Inflammatory macrophage treated with lipopolysaccharide for 1 hour (primary cell): ENCODE results near the gene MYO1F.
A peak's percentile ranks its signal among the peaks of the same experiment; 100 is the strongest.

Experiments used
- DNase-seq, 2 donors: peaks; one replicate each; pipeline ENCODE4 v3.0.0-alpha.2; 2020 to 2022

Gene MYO1F

DNA sequence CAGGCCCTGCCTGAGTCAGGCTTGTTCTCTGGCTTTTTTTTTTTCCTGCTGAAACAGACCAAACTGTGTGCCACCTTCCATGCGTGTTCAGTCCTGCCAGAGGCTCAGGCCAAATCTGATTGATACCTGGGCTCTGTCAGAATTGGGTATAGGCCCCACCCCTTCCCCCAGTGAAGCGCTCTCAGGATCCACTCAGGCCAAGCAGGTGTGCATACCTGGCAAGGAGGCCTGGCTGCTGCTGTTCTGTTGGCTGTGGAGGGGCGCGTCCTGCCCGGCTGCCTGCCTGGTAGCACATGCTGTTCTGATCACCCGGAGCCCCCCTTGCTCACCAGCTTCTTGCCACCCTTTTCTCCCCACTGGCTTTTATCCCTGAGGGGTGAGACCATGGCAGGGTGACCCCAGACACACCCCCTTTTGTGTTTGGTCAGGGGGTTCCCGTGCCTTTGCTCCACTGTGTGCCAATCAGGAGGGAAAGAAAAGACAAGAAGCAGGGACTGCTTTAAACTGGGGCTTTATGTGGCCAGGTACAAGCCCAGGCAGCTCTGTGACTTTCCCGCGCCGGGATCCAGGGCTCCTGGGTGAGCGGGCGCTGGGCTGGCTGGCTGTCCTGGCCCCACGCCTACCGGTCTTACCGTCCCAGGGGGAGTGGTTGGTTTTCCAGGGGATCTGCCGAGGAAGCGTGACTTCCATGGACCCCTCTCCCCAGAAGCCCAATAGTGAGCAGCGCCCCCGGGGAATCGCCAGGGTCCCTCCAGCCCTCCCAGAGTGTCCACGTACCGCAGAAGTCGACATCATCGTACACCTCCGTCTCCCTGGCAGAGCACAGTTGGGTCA is 87.5 kb downstream of the MYO1F start:
- DNase-seq = no peak

DNA sequence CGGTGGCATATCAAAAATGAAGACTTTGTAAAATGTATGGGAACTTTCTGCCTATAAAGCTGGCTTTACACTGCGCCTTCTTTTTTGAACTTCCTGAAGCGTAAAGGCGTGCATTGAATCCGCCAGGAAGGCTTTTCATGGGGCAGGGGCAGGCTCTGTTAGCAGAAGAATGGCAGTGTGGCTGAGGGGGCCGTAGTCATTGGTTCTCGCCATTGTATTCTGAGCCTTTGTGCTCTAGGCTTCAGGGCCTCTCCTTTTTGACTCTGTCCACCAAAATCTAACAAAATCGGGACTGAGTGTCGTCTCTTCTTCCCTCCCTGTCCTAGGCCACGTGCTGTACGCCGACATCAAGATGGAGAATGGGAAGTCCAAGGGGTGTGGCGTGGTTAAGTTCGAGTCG is 88.9 kb downstream of the MYO1F start:
- peak; percentile 13 to 23 for DNase-seq

DNA sequence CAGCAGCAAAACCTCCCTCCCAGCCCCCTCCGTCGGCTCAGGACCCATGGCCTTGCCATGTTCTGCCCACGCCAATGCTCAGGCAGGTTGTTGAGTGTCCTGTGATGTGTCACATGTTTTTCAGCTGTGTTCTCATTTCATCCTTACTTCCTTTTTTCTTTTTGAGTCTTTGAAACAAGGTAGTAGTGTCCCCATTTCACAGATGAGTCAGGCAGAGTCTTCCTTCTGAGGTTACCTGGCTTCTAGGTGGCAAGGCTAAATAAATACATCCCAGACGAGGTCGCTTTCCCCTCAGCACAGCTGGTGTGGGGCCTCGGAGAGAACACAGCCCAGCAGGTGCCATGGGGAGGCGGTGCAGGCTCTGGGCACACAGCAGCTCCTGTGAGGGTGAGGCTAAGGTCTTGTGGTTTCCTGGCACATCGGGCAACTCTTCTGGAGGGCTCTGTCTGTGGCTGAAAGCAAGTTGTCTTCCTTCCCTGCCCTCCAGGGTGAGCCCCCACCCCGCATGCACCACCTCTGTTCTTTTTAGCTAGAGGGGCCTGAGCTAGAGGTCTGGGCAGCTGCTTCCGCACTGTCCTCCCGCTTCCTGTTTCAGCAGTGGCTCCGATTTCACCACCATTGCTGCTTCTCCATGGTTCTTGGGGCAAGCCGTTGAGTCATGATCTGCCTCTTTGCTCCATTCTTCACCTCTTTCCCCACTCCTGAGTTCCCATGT is 89.9 kb downstream of the MYO1F start:
- peak; percentile 88 to 94 for DNase-seq

DNA sequence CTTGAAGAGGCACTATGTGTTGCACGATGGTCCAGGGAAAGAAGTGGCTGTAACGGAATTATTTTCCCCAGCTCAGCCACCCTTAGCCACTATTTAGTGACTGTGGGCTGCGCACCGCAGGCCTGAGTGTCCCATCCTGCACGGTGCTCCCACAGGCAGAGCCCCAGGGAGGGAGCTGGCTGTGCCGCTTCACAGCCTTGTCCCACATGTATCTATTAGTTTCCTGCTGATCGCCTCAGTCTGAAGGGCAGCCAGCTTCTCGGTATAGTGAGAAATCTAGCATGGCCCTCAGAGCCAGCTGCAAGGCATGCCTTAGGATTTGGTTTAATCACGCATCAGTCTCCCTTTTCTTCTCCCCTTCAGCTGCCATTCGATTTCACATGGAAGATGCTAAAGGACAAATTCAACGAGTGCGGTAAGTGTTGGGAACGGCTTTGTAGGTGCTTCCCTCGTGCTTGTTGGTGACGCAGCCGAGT is 90.5 kb downstream of the MYO1F start:
- DNase-seq = no peak

DNA sequence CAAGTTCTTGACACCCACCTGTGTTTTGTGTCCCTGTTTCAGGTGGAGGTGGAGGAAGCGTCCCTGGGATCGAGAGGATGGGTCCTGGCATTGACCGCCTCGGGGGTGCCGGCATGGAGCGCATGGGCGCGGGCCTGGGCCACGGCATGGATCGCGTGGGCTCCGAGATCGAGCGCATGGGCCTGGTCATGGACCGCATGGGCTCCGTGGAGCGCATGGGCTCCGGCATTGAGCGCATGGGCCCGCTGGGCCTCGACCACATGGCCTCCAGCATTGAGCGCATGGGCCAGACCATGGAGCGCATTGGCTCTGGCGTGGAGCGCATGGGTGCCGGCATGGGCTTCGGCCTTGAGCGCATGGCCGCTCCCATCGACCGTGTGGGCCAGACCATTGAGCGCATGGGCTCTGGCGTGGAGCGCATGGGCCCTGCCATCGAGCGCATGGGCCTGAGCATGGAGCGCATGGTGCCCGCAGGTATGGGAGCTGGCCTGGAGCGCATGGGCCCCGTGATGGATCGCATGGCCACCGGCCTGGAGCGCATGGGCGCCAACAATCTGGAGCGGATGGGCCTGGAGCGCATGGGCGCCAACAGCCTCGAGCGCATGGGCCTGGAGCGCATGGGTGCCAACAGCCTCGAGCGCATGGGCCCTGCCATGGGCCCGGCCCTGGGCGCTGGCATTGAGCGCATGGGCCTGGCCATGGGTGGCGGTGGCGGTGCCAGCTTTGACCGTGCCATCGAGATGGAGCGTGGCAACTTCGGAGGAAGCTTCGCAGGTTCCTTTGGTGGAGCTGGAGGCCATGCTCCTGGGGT is 91.5 kb downstream of the MYO1F start:
- DNase-seq = no peak

DNA sequence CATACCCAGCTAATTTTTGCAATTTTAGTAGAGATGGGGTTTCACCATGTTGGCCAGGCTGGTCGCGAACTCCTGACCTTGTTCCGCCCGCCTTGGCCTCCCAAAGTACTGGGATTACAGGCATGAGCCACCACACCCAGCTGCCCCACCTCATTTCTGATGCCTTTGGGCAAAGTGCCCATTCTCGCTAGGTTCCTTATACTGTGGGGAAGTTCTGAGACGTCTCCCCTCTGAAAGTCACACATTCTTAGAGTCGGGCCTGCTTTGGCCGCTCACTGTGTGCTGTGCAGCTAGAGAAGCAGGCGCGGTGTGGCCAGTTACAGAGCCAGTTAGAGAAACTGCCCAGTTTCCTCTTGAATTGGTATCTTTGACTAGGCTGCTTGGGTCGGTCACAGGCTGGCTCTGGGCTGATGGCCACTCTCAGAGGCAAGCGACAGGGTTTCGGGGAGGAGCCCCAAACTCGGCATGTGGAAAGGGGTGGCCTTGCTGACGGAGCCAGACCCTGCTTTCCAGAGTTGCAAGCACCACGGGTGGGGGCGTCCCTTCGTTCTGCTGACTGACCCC is 92.8 kb downstream of the MYO1F start:
- peak; percentile 85 to 87 for DNase-seq

DNA sequence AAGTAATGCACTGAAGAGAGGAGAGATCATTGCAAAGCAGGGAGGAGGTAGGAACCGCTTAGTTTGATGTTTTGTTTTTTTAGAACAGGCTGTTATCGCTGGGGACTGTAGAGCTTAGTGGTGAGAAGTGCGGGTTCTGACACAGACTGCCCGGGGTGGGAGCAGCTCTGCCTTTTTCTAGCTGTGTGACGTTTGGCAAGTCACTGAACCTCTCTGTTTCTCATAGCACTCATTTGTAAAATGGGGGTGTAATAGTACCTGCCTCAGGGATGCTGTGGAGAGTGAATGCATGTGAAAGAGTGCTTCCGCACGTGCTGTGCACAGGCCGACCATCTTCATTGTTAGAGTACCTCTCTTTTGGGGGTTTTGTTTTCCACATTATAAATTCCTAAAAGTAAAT is 94.1 kb downstream of the MYO1F start:
- no peak for DNase-seq

DNA sequence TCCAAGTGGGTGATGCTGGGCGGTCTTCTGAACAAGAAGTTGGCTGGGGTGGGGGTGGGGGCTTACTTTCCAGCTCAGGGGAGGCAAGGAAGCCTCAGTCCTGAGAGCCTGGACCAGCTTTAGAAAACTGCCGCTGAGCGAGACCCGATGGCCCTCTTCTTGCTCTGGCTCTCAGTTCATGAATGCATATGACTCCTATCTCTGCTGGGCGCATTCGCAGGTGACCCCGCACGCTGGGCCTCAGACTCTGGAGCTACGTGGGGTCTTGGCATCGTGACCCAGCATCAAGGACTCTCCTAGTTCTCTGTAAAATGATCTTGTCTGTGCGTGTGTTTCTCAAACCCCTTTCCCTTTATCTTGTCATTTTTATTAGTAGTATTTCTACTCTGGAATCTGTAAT is 94.5 kb downstream of the MYO1F start:
- no peak for DNase-seq

DNA sequence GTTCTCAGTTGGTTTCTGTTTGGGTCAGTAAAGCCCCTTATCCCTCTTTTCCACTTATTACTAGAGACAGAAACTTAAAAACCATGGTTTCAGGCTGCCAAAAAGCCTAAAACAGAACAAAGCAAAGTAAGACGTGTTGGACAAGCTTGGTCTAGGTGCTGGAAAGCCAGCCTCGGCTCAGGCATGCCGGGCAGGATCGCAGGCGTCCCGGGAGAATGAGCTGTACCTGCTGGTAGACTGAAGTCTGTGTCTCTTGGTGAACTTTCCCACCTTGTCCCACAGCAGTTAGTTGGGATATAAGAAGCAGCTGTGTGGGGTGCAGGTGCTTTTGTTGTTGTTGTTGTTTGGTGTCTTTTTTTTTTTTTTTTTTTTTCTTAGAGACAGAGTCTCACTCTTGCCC is 95.6 kb downstream of the MYO1F start:
- no peak for DNase-seq

DNA sequence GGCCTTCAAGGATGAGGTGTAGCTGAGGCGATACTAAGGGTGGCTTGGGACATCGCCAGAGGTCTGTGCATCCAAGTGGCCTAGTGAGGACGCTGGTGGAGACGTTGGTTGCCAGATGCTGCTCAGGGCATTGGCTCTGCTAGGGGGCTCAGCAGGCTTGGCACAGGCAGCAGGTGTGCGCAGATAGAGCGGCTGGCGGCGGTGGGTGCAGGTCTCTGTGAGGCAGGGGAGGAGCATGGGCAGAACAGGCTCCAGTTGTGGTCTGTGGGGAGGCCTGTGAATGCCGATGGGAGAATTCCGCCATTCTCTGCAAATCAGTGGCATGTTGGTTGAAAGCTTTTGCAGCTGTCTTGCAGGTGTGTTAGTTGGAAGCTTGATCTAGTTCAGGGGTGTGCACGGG is 96.0 kb downstream of the MYO1F start:
- no peak for DNase-seq

DNA sequence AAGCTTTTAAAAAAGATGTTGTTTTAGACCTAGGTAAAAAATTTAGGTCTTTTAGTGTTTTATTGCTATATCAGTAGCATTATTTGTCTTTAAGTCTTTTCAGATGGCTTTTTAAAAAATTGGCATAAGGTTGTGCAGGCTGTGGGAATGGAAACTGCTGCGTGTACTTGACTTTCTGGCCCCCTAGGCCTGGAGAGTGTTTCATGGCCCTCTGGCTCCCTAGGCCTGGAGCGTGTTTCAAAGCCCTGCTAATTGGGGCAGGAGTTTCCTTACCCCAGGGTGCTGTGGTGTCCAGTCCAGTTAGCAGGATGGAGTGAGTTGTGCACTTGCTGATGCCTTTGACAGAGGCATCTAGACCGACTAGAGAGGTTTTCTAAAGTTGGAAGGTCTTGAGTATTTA is 98.6 kb downstream of the MYO1F start:
- DNase-seq = no peak

DNA sequence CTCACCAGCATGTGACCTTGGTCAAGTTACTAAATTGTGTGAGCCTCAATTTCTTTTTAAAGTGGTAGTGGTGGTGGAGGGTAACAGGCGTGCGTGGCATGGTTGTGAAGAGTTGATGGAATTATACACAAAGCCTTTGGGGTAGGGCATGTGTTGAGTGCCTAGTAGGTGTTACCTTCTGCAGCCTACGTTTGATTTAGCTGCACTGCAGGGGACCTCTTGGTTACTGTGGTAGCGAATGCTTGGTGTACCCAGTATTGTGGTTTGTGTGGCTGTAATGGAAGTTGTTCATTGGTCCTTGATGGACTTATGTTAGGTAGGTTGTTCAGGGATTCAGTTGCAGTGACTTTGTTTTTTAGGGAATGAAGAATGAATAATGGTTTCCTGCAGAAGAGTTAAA is 99.4 kb downstream of the MYO1F start:
- no peak for DNase-seq

DNA sequence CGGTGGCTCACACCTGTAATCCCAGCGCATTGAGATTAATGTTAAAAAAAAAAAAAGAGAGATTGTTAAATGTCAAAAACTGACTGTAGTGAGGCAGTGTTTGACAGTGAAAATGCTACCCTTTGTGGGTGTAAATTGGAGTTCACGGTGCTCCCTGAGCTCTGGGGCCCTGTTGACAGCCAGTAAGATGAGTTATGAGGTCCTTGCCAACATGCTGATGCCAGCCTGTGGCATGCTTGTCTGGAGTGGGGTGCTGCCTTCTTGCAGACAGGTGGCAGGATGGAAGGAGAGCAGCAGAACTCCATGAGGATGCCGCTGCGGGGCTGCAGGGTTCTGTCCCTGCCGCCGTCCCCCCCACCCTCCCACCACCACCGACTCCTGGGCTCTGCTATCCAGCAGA is 100.7 kb downstream of the MYO1F start:
- DNase-seq = no peak

DNA sequence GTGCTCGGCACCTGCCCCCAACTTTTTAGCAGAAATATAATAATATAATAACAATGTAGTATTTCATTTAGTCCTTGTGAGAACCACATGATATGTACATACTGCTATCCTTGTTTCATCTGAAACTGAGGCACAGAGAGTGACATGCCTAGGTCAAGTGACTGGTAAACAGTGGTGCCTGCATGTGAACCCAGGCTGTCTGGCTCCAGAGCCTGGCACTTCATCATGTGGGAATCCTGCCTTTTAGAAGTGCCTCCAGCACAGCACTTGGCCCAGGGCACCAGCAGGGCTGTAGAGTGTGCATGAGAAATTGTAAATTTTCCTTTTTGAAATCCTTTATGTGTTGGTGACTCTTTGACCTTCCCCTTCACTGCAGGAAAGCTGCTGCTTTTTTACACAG is 102.2 kb downstream of the MYO1F start:
- DNase-seq = no peak

DNA sequence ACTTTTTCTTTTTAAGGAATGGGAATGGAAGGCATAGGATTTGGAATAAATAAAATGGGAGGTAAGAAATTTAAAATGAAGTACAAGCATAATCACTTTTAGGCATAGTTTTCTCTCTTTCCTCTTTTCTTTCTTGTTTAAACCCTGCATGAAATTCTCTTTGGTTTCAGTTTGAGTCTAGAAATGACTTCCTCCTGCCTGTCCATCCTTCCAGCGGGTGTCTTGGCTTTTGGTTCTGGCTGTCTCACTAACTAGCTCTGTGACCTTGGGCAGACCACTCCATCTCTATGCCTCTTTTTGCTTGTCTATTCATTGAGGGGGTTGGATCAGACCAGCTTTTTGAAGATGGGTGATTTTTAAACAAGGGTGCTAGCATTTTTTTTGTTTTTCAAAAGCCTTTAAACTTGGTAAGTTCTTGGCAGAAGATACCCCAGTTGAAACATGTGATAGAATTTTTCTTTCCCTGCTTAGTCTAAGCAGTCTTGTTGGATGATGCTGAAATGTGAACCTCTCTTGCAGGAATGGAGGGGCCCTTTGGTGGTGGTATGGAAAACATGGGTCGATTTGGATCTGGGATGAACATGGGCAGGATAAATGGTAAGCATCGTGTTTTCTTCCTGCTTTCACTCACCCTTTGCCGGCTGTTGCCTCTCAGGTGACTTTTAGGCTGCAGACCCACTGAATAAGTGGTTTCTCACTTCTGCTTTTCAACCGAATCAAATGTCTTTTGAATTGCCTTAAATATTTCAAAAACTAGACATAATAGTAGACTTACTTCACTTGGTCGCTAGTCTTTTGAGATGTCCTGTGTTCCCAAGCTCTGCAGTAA is 103.4 kb downstream of the MYO1F start:
- peak; percentile 34 to 40 for DNase-seq
